Uterus (tissue), 4 donors: ENCODE data around the gene PARD6B. TPM values are rescaled to one million over a fixed set of nuclear protein-coding genes. Genes with fewer than 3 reads are reported as not detected.
A peak's percentile ranks its signal among the peaks of the same experiment; 100 is the strongest.

Experiments used
- DNase-seq, 2 donors: peaks; one replicate each; pipeline ENCODE4 v3.0.0-alpha.2; 2019 to 2020
- H3K27ac ChIP-seq, 2 donors: fragments of 200-600 bp; sonication (generic); 1 replicate in 1 of 2; 2 replicates in 1 of 2; pipeline ENCODE4 v1.5.1; 2016 to 2018
- H3K27me3 ChIP-seq, 2 donors: fragments of 200-600 bp; sonication (generic); one replicate each; pipeline ENCODE4 v1.5.1; 2018 to 2019; ENCODE audit warnings: control low read depth in 1 of 2
- H3K36me3 ChIP-seq, 2 donors: fragments of 200-600 bp; sonication (generic); one replicate each; pipeline ENCODE4 v1.5.1; 2019; ENCODE audit warnings: control low read depth in 1 of 2
- H3K4me1 ChIP-seq, 2 donors: fragments of 200-600 bp; sonication (generic); one replicate each; pipeline ENCODE4 v1.5.1; 2018 to 2019; ENCODE audit warnings: control low read depth in 1 of 2
- H3K4me3 ChIP-seq, 2 donors: fragments of 200-600 bp; sonication (generic); 1 replicate in 1 of 2; 2 replicates in 1 of 2; pipeline ENCODE4 v1.5.1; 2018 to 2019; ENCODE audit warnings: mild to moderate bottlenecking in 1 of 2
- H3K9me3 ChIP-seq, 2 donors: fragments of 200-600 bp; sonication (generic); one replicate each; pipeline ENCODE4 v1.5.1; 2019; ENCODE audit warnings: control low read depth in 1 of 2
- CTCF ChIP-seq, 4 experiments: fragments of 200-600 bp in 2 of 4; fragments of 450-650 bp in 2 of 4; sonication (generic) in 2 of 4; IDR thresholded peaks; one replicate each; pipeline ENCODE4 v1.5.1; 2016 to 2019; ENCODE audit warnings: antibody characterized with exemption in 4 of 4, mild to moderate bottlenecking in 2 of 4, moderate library complexity in 1 of 4
- POLR2A ChIP-seq, 2 donors: fragments of 450-650 bp; IDR thresholded peaks; one replicate each; pipeline ENCODE4 v1.6.1; 2016; ENCODE audit warnings: antibody characterized with exemption in 2 of 2, mild to moderate bottlenecking in 1 of 2, moderate library complexity in 1 of 2
- intact Hi-C: fragments of 100-400 bp; cut with DNase I; formaldehyde crosslinking; loops from one replicate; pipeline ENCODE4 v1.15.1; 2023; ENCODE audit warnings: low total_unique reads
- total RNA-seq, 4 donors: library from RNA; depleted of rRNA in 3 of 4; stranded (reverse); fragments of >200 nt in 3 of 4; gene quantifications; one replicate each; pipeline versions ENCODE4 v1.1.0 to v1.2.4, GENCODE V29; 2014 to 2023
- donor health status: DM: yes; HTN: yes; CAD: no.

PARD6B gene
- total RNA-seq, 4 donors from 2014 or later, result 2.0 to 13.2 (median 7.8) TPM

GRCh38 chr20:50788045-50788991, 56.9 kb downstream of the PARD6B start:
- Histone ChIP-seq H3K4me1 (peaks cover 6 to 9% of the 10 kb centered on the region in 2 donors), H3K27ac (peak overlapping the region; percentile 72 to 74), H3K36me3 (no peaks in the 10 kb centered on the region), H3K9me3 (no peaks in the 10 kb centered on the region), H3K27me3 (no peaks in the 10 kb centered on the region), H3K4me3 (no peak overlapping the region)
- peak; percentile 64 to 69 for DNase-seq
- intact Hi-C loops, result no loop called here
- TF ChIP-seq POLR2A (IDR thresholded peaks at IDR 0.05) (no peak), CTCF (IDR thresholded peaks at IDR 0.05) (peak; percentile 34 to 48 (median 38))

GRCh38 chr20:50789968-50790650, 58.7 kb downstream of the PARD6B start:
- Histone ChIP-seq H3K4me1 (peaks cover 6 to 9% of the 10 kb centered on the region in 2 donors), H3K4me3 (no peak overlapping the region), H3K27ac (peak overlapping the region; percentile 89 to 94), H3K36me3 (no peaks in the 10 kb centered on the region), H3K27me3 (no peaks in the 10 kb centered on the region), H3K9me3 (no peaks in the 10 kb centered on the region)
- TF ChIP-seq POLR2A (IDR thresholded peaks at IDR 0.05) (no peak), CTCF (IDR thresholded peaks at IDR 0.05) (no peak)
- intact Hi-C loops, result loop anchor here (10.0 kb wide), 1 partner anchor 135 kb away; no protein-coding TSS in a partner anchor
- DNase-seq, result no peak

GRCh38 chr20:50790651-50791277, 59.4 kb downstream of the PARD6B start:
- H3K4me1 ChIP-seq, result peaks cover 6 to 9% of the 10 kb centered on the region in 2 donors
- H3K27ac ChIP-seq, result peak overlapping the region; percentile 89 to 94
- H3K4me3 ChIP-seq, result no peak overlapping the region
- H3K36me3 ChIP-seq, result no peaks in the 10 kb centered on the region
- no peaks in the 10 kb centered on the region for H3K27me3 ChIP-seq
- DNase-seq, result peak; percentile 85 to 93
- intact Hi-C loops, result loop anchor here (10.0 kb wide), 1 partner anchor 134 kb away; no protein-coding TSS in a partner anchor
- no peaks in the 10 kb centered on the region for H3K9me3 ChIP-seq
- peak in 1 of 2 donors; percentile 28 for TF ChIP-seq POLR2A (IDR thresholded peaks at IDR 0.05)
- peak; percentile 80 to 90 (median 83) for TF ChIP-seq CTCF (IDR thresholded peaks at IDR 0.05)

GRCh38 chr20:50792708-50793574, 61.6 kb downstream of the PARD6B start:
- no peak for DNase-seq
- no peak for TF ChIP-seq CTCF (IDR thresholded peaks at IDR 0.05)
- H3K9me3 ChIP-seq, result no peaks in the 10 kb centered on the region
- no peak overlapping the region for H3K4me3 ChIP-seq
- peaks cover 6 to 9% of the 10 kb centered on the region in 2 donors for H3K4me1 ChIP-seq
- intact Hi-C loops, result loop anchor here (10.0 kb wide), 1 partner anchor 132 kb away; no protein-coding TSS in a partner anchor
- peak overlapping the region in 1 of 2 donors; percentile 48 for H3K27ac ChIP-seq
- no peaks in the 10 kb centered on the region for H3K36me3 ChIP-seq
- H3K27me3 ChIP-seq, result no peaks in the 10 kb centered on the region
